Dermis blood vessel endothelial cell (primary cell): ENCODE data around the gene TGFBR3. TPM values are rescaled to one million over a fixed set of nuclear protein-coding genes. Genes with fewer than 3 reads are reported as not detected.
A peak's percentile ranks its signal among the peaks of the same experiment; 100 is the strongest.
"Not testable (repeated sequence)": the region's sequence is repeated elsewhere in the genome, so short reads cannot be mapped to it uniquely, and the experiment has no call there.

Experiments used
- DNase-seq: peaks from one replicate; pipeline ENCODE4 v3.0.0; 2010
- total RNA-seq: library from RNA; depleted of rRNA; stranded (reverse); fragments of >200 nt; gene quantifications from 2 replicates; pipeline ENCODE4 v1.2.3, GENCODE V29; 2014

Gene TGFBR3
- total RNA-seq, 1 donor from 2014 or later: 33.2 TPM

GRCh38 chr1:91847851-91848250, 38.1 kb downstream of the TGFBR3 start:
- DNase-seq: no peak

GRCh38 chr1:91846639-91847013, 39.3 kb downstream of the TGFBR3 start:
- no peak for DNase-seq

- DNase-seq: peak; percentile 67
Observed at GRCh38 chr1:91846007-91846638, 39.8 kb downstream of the TGFBR3 start.

GRCh38 chr1:91844862-91845528, 41.0 kb downstream of the TGFBR3 start:
- DNase-seq: peak; percentile 44

GRCh38 chr1:91843843-91844242, 42.1 kb downstream of the TGFBR3 start:
- no peak for DNase-seq

- no peak for DNase-seq
Observed at GRCh38 chr1:91842563-91842962, 43.4 kb downstream of the TGFBR3 start.

- no peak for DNase-seq
Observed at GRCh38 chr1:91842056-91842455, 43.9 kb downstream of the TGFBR3 start.

GRCh38 chr1:91840276-91840675, 45.7 kb downstream of the TGFBR3 start:
- not testable (repeated sequence) for DNase-seq

GRCh38 chr1:91836331-91837040, 49.5 kb downstream of the TGFBR3 start:
- no peak for DNase-seq

GRCh38 chr1:91835087-91835521, 50.8 kb downstream of the TGFBR3 start:
- no peak for DNase-seq

- not testable (repeated sequence) for DNase-seq
Observed at GRCh38 chr1:91834549-91834948, 51.4 kb downstream of the TGFBR3 start.

GRCh38 chr1:91833946-91834345, 52.0 kb downstream of the TGFBR3 start:
- DNase-seq: no peak

- DNase-seq: no peak
Observed at GRCh38 chr1:91831132-91831930, 54.6 kb downstream of the TGFBR3 start.

- DNase-seq: peak; percentile 96
Observed at GRCh38 chr1:91830242-91831131, 55.5 kb downstream of the TGFBR3 start.

GRCh38 chr1:91829293-91830153, 56.4 kb downstream of the TGFBR3 start:
- no peak for DNase-seq

- DNase-seq: no peak
Observed at GRCh38 chr1:91828583-91829281, 57.2 kb downstream of the TGFBR3 start.

- DNase-seq: no peak
Observed at GRCh38 chr1:91827459-91828321, 58.3 kb downstream of the TGFBR3 start.

GRCh38 chr1:91827087-91827458, 58.9 kb downstream of the TGFBR3 start:
- no peak for DNase-seq

- no peak for DNase-seq
Observed at GRCh38 chr1:91826649-91827048, 59.3 kb downstream of the TGFBR3 start.
